DOHH2 (cell line): ENCODE measurements around the gene TAS2R13.

Experiments used
- H3F3A ChIP-seq: fragments of 200-600 bp; sonication (generic), shearing (Covaris generic); 2 replicates; pipeline ENCODE4 v1.6.0; 2016; ENCODE audit warnings: antibody characterized with exemption, mild to moderate bottlenecking; ENCODE audit not compliant: control insufficient read depth, insufficient read depth
- H3K27ac ChIP-seq: fragments of 200-600 bp; sonication (generic); 2 replicates; pipeline ENCODE4 v1.5.1; 2014; ENCODE audit warnings: low read depth, mild to moderate bottlenecking, low read length, moderate library complexity
- H3K27me3 ChIP-seq: fragments of 200-600 bp; sonication (generic); 2 replicates; pipeline ENCODE4 v1.6.1; 2014; ENCODE audit warnings: mild to moderate bottlenecking, low read length, mixed read lengths; ENCODE audit not compliant: control insufficient read depth
- H3K36me3 ChIP-seq: fragments of 200-600 bp; sonication (generic); 2 replicates; pipeline ENCODE4 v1.6.1; 2014; ENCODE audit warnings: mild to moderate bottlenecking, low read length, moderate library complexity, mixed read lengths; ENCODE audit not compliant: control insufficient read depth
- H3K4me1 ChIP-seq: fragments of 200-600 bp; sonication (generic); 2 replicates; pipeline ENCODE4 v1.6.1; 2014; ENCODE audit warnings: mild to moderate bottlenecking, low read length, mixed read lengths; ENCODE audit not compliant: control insufficient read depth
- H3K4me2 ChIP-seq: fragments of 200-600 bp; sonication (generic); 2 replicates; pipeline ENCODE4 v1.6.0; 2014; ENCODE audit warnings: mild to moderate bottlenecking, low read length, moderate library complexity
- H3K4me3 ChIP-seq: fragments of 200-600 bp; sonication (generic); 2 replicates; pipeline ENCODE4 v1.5.1; 2014; ENCODE audit warnings: mild to moderate bottlenecking, low read length, mixed read lengths
- H3K79me2 ChIP-seq: fragments of 200-600 bp; sonication (generic); 2 replicates; pipeline ENCODE4 v1.6.1; 2014; ENCODE audit warnings: mild to moderate bottlenecking, low read length, mixed read lengths; ENCODE audit not compliant: control insufficient read depth
- H3K9me2 ChIP-seq: fragments of 200-600 bp; sonication (generic); replicated peaks from 2 replicates; pipeline ENCODE4 v1.6.1; 2014; ENCODE audit warnings: mild to moderate bottlenecking, low read length, mixed read lengths; ENCODE audit not compliant: control insufficient read depth
- H3K9me3 ChIP-seq: fragments of 200-600 bp; sonication (generic); 2 replicates; pipeline ENCODE4 v1.6.1; 2014; ENCODE audit warnings: antibody characterized with exemption, low read length, mixed read lengths; ENCODE audit not compliant: control insufficient read depth, insufficient read depth
- H4K20me1 ChIP-seq: fragments of 200-600 bp; sonication (generic); 2 replicates; pipeline ENCODE4 v1.6.0; 2014; ENCODE audit warnings: low read depth, mild to moderate bottlenecking, antibody characterized with exemption, low read length, moderate library complexity; ENCODE audit not compliant: control insufficient read depth, insufficient read depth
- CTCF ChIP-seq: fragments of 200-600 bp; sonication (generic); IDR thresholded peaks from one replicate; pipeline ENCODE4 v1.5.1; 2014; ENCODE audit warnings: antibody characterized with exemption, mild to moderate bottlenecking, low read depth, low read length; ENCODE audit not compliant: poor library complexity, severe bottlenecking
- EZH2phosphoT487 ChIP-seq: fragments of 200-600 bp; sonication (generic); IDR thresholded peaks from 2 replicates; pipeline ENCODE4 v1.6.1; 2017; ENCODE audit warnings: borderline replicate concordance, mild to moderate bottlenecking, antibody characterized with exemption, low read length, moderate library complexity, mixed read lengths

The TAS2R13 gene

GRCh38 chr12:10867381-10867780, 42.0 kb downstream of the TAS2R13 start:
- TF ChIP-seq CTCF, result no peak
- no peak for TF ChIP-seq EZH2phosphoT487
- H4K20me1 ChIP-seq, result no peaks in the 10 kb centered on the region
- no peaks in the 10 kb centered on the region for H3K4me1 ChIP-seq
- no peaks in the 10 kb centered on the region for H3K36me3 ChIP-seq
- H3K27me3 ChIP-seq, result no peaks in the 10 kb centered on the region
- no peaks in the 10 kb centered on the region for H3F3A ChIP-seq
- H3K79me2 ChIP-seq, result no peaks in the 10 kb centered on the region
- H3K4me2 ChIP-seq, result no peak overlapping the region
- no peaks in the 10 kb centered on the region for H3K9me2 ChIP-seq
- H3K27ac ChIP-seq, result no peak overlapping the region
- no peak overlapping the region for H3K4me3 ChIP-seq
- H3K9me3 ChIP-seq, result no peaks in the 10 kb centered on the region

DNA sequence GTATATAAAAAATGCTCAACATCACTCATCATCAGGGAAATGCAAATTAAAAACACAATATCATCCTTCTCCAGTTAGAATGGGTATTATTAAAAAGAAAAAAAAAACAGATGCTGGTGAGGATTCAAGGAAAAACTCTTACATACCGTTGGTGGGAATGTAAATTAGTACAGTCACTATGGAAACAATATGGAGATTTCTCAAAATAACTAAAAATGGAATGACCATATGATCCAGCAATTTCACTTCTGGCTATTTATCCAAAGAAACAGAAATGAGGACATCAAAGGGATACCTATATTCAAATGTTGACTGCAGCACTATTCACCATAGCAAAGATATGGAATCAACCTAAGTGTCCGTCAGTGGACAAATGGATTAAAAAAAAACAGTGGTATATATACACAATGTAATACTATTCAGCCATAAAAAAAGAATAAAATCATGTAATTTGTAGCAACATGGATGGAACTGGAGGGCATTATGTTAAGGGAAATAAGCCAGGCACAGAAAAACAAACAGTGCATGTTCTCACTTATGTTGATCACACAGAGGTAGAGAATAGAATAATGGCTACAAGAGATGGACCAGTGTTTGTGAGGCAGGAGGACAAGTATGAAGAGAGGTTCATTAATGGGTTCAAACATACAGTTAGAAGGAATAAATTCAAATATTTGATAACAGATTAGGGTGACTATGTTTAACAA, 45.7 kb downstream of the TAS2R13 start:
- Histone ChIP-seq H3K36me3 (no peaks in the 10 kb centered on the region), H3K4me2 (no peak overlapping the region), H3K79me2 (no peaks in the 10 kb centered on the region), H3K27ac (no peak overlapping the region), H3K27me3 (no peaks in the 10 kb centered on the region), H3K9me3 (no peaks in the 10 kb centered on the region), H3K4me1 (no peaks in the 10 kb centered on the region), H3K4me3 (no peak overlapping the region), H3K9me2 (no peaks in the 10 kb centered on the region), H4K20me1 (no peaks in the 10 kb centered on the region), H3F3A (no peaks in the 10 kb centered on the region)
- no peak for TF ChIP-seq CTCF
- TF ChIP-seq EZH2phosphoT487, result no peak

DNA sequence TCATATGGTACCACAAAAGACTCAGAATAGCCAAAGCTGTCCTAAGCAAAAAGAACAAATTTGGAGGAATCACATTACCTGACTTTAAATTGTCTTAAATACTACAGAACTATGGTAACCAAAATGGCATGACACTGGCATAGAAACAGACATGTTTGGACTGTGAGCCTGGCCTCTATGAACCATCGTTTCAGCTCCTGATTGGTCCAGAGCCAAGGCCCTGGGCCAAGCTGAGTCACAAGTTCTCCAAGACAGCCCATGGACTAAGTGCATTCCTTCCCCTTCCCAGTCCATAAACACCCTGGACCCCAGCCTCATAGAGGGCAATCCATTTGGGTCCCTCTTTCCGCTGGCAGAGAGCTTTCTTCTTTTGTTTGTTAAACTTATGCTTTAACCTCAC, 48.0 kb downstream of the TAS2R13 start:
- Histone ChIP-seq H3K4me1 (no peaks in the 10 kb centered on the region), H3K79me2 (no peaks in the 10 kb centered on the region), H3K9me2 (no peaks in the 10 kb centered on the region), H3K36me3 (no peaks in the 10 kb centered on the region), H3K27ac (no peak overlapping the region), H3K4me3 (no peak overlapping the region), H3F3A (no peaks in the 10 kb centered on the region), H3K27me3 (no peaks in the 10 kb centered on the region), H4K20me1 (no peaks in the 10 kb centered on the region), H3K4me2 (no peak overlapping the region), H3K9me3 (no peaks in the 10 kb centered on the region)
- TF ChIP-seq CTCF (no peak), EZH2phosphoT487 (no peak)
